CD4-positive, alpha-beta T cell (primary cell): ENCODE data around the gene LDB2. TPM values are rescaled to one million over a fixed set of nuclear protein-coding genes. Genes with fewer than 3 reads are reported as not detected.

Source experiments
- ATAC-seq: fragments of 200-7000 bp; cut with Tn5 transposase; one replicate; pipeline ENCODE4 v1.10.0; 2022; ENCODE audit warnings: mild to moderate bottlenecking; ENCODE audit not compliant: poor library complexity
- CTCF ChIA-PET: fragments of 350-600 bp; sonication (Branson Sonifier 250); formaldehyde crosslinking; loops from one replicate; lab custom pipeline; 2021; ENCODE audit warnings: antibody characterized with exemption, inconsistent platforms; lab: Charles Lee
- POLR2A ChIA-PET: fragments of 350-600 bp; sonication (Branson Sonifier 250); formaldehyde crosslinking; loops from one replicate; lab custom pipeline; 2021; ENCODE audit warnings: antibody characterized with exemption, inconsistent platforms; lab: Charles Lee
- DNase-seq, 14 experiments: peaks; one replicate each; pipeline ENCODE4 v3.0.0-alpha.2; 2013 to 2020; ENCODE audit warnings: mixed read lengths in 2 of 14
- H3K27ac ChIP-seq, 2 donors: one replicate each; pipeline versions ENCODE4 v1.5.1 to v1.7.0; 2013; ENCODE audit warnings: low read length in 2 of 2, low read depth in 1 of 2, mild to moderate bottlenecking in 1 of 2
- H3K27me3 ChIP-seq, 2 experiments: 1 replicate in 1 of 2; 2 replicates in 1 of 2; pipeline versions ENCODE4 v1.6.1 to v1.7.0; 2013; ENCODE audit warnings: low read length in 2 of 2, control low read depth in 1 of 2, mild to moderate bottlenecking in 1 of 2, moderate library complexity in 1 of 2; ENCODE audit not compliant: insufficient read depth in 2 of 2, control insufficient read depth in 1 of 2
- H3K36me3 ChIP-seq: one replicate; pipeline ENCODE4 v1.6.1; 2013; ENCODE audit warnings: low read length, control low read depth; ENCODE audit not compliant: insufficient read depth
- H3K4me1 ChIP-seq: one replicate; pipeline ENCODE4 v1.6.1; 2013; ENCODE audit warnings: low read length, control low read depth; ENCODE audit not compliant: insufficient read depth
- H3K4me3 ChIP-seq: one replicate; pipeline ENCODE4 v1.5.1; 2013; ENCODE audit warnings: mild to moderate bottlenecking, low read length, moderate library complexity
- H3K9me3 ChIP-seq, 2 experiments: 1 replicate in 1 of 2; 2 replicates in 1 of 2; pipeline versions ENCODE4 v1.6.1 to v1.7.0; 2013; ENCODE audit warnings: low read length in 2 of 2, mild to moderate bottlenecking in 2 of 2, control low read depth in 1 of 2, moderate library complexity in 1 of 2; ENCODE audit not compliant: control insufficient read depth in 1 of 2, insufficient read depth in 1 of 2
- H3K27ac Mint-ChIP-seq: one replicate; pipeline ENCODE4 v1.8.0; 2020; ENCODE audit warnings: mixed read lengths
- H3K27me3 Mint-ChIP-seq: one replicate; pipeline ENCODE4 v1.8.0; 2021; ENCODE audit warnings: mixed read lengths
- H3K36me3 Mint-ChIP-seq: one replicate; pipeline ENCODE4 v1.8.0; 2021; ENCODE audit warnings: low read depth, mixed read lengths
- H3K4me1 Mint-ChIP-seq: one replicate; pipeline ENCODE4 v1.8.0; 2021; ENCODE audit warnings: low read depth, mixed read lengths
- H3K4me3 Mint-ChIP-seq: one replicate; pipeline ENCODE4 v1.8.0; 2020; ENCODE audit warnings: mild to moderate bottlenecking, mixed read lengths
- H3K9me3 Mint-ChIP-seq: one replicate; pipeline ENCODE4 v1.8.0; 2020; ENCODE audit warnings: mixed read lengths
- CTCF ChIP-seq: fragments of 200-600 bp; IDR thresholded peaks from one replicate; pipeline ENCODE4 v1.8.0; 2022; ENCODE audit warnings: antibody characterized with exemption, mild to moderate bottlenecking
- intact Hi-C, 2 experiments: fragments of 100-400 bp; cut with DNase I in 1 of 2; cut with micrococcal nuclease in 1 of 2; formaldehyde crosslinking; loops; one replicate each; pipeline versions ENCODE4 v1.15.1 to v1.9.0; 2023 to 2025; cut with DNase I, micrococcal nuclease
- total RNA-seq, 174 experiments: library from RNA in 2 of 174; stranded (reverse) in 2 of 174; gene quantifications; one replicate each; pipeline ENCODE4 v1.2.3 and lab custom pipeline; 2021 to 2026

The LDB2 gene
- total RNA-seq, 2 experiments from 2014 or later, result not detected

GRCh38 chr4:16671741-16672140 is 226.7 kb downstream of the LDB2 start:
- POLR2A ChIA-PET, result no interaction called here
- H3K27ac Mint-ChIP-seq, result no peak overlapping the region
- CTCF ChIA-PET, result no interaction called here
- no peaks in the 10 kb centered on the region for H3K4me1 ChIP-seq
- H3K27ac ChIP-seq, result no peak overlapping the region
- H3K27me3 Mint-ChIP-seq, result no peaks in the 10 kb centered on the region
- intact Hi-C loops, result no loop called here
- H3K9me3 ChIP-seq, result no peaks in the 10 kb centered on the region
- no peak for TF ChIP-seq CTCF
- H3K36me3 ChIP-seq, result no peaks in the 10 kb centered on the region
- no peak overlapping the region for H3K4me3 ChIP-seq
- DNase-seq (no peak), ATAC-seq (no peak)
- H3K27me3 ChIP-seq, result no peaks in the 10 kb centered on the region
- H3K4me3 Mint-ChIP-seq, result no peak overlapping the region
- H3K36me3 Mint-ChIP-seq, result no peaks in the 10 kb centered on the region
- H3K9me3 Mint-ChIP-seq, result no peaks in the 10 kb centered on the region
- H3K4me1 Mint-ChIP-seq, result no peaks in the 10 kb centered on the region

GRCh38 chr4:16670727-16671126 is 227.7 kb downstream of the LDB2 start:
- no peaks in the 10 kb centered on the region for H3K27me3 ChIP-seq
- POLR2A ChIA-PET, result no interaction called here
- H3K36me3 ChIP-seq, result no peaks in the 10 kb centered on the region
- H3K4me3 ChIP-seq, result no peak overlapping the region
- no peak overlapping the region for H3K27ac ChIP-seq
- no peak for DNase-seq
- CTCF ChIA-PET, result no interaction called here
- intact Hi-C loops, result no loop called here
- no peaks in the 10 kb centered on the region for H3K36me3 Mint-ChIP-seq
- no peak overlapping the region for H3K27ac Mint-ChIP-seq
- no peaks in the 10 kb centered on the region for H3K4me1 ChIP-seq
- TF ChIP-seq CTCF, result no peak
- H3K9me3 Mint-ChIP-seq, result no peaks in the 10 kb centered on the region
- H3K9me3 ChIP-seq, result no peaks in the 10 kb centered on the region
- H3K4me1 Mint-ChIP-seq, result no peaks in the 10 kb centered on the region
- no peak for ATAC-seq
- no peaks in the 10 kb centered on the region for H3K27me3 Mint-ChIP-seq
- H3K4me3 Mint-ChIP-seq, result no peak overlapping the region

GRCh38 chr4:16669036-16669435 is 229.4 kb downstream of the LDB2 start:
- Mint-ChIP-seq H3K36me3 (no peaks in the 10 kb centered on the region), H3K27ac (no peak overlapping the region), H3K27me3 (no peaks in the 10 kb centered on the region), H3K4me3 (no peak overlapping the region), H3K4me1 (no peaks in the 10 kb centered on the region), H3K9me3 (no peaks in the 10 kb centered on the region)
- ChIA-PET CTCF (no interaction called here), POLR2A (no interaction called here)
- Histone ChIP-seq H3K9me3 (no peaks in the 10 kb centered on the region), H3K4me3 (no peak overlapping the region), H3K36me3 (no peaks in the 10 kb centered on the region), H3K27me3 (no peaks in the 10 kb centered on the region), H3K27ac (no peak overlapping the region), H3K4me1 (no peaks in the 10 kb centered on the region)
- intact Hi-C loops, result no loop called here
- DNase-seq (no peak), ATAC-seq (no peak)
- no peak for TF ChIP-seq CTCF
